Measurements from ENCODE around the gene PIM2.

The PIM2 gene

GRCh38 chrX:48864210-48864609, 54.6 kb downstream of the PIM2 start:
- DNase-seq (ENCODE audit: low spot score) = peak; percentile 45

Data from LoVo (cell line).